ENCODE results near the gene RBBP6. TPM values are rescaled to one million over a fixed set of nuclear protein-coding genes. Genes with fewer than 3 reads are reported as not detected.

Gene RBBP6
- total RNA-seq, 2 experiments from 2014 or later, result 74.6 to 76.1 TPM

Other genes with a start within 250 kb of the RBBP6 start
- 10 to 100 TPM; 31.7 to 36.3 TPM for gene TNRC6A, start 190.1 kb downstream of the RBBP6 start, total RNA-seq